Measurements from ENCODE around the gene TRIO. TPM values are rescaled to one million over a fixed set of nuclear protein-coding genes. Genes with fewer than 3 reads are reported as not detected.

The TRIO gene
- total and polyA plus RNA-seq, 2 of the 8 experiments (the other 6 are each of a cell fraction or from before 2014, with no cell fraction given) = 35.1 to 69.1 TPM

Other genes with a start within 250 kb of the TRIO start
- 0.50 and 0.73 TPM in 2 replicates for gene DNAH5, start 198.7 kb upstream of the TRIO start, total RNA-seq (2021; fragmentation: NEBNext Ultra II Directional; extraction: Animal tissue kit (Norgen Biotek cat#: 25700))
- gene DNAH5, start 198.7 kb upstream of the TRIO start, polyA plus RNA-seq (2011; rRNA removed) = 0.06 and 0.30 TPM in 2 replicates